Measurements from ENCODE around the gene BUD31. TPM values are rescaled to one million over a fixed set of nuclear protein-coding genes. Genes with fewer than 3 reads are reported as not detected.

Gene BUD31
- total RNA-seq, 4 donors from 2014 or later = 55.9 to 87.3 (median 75.8) TPM

DNA sequence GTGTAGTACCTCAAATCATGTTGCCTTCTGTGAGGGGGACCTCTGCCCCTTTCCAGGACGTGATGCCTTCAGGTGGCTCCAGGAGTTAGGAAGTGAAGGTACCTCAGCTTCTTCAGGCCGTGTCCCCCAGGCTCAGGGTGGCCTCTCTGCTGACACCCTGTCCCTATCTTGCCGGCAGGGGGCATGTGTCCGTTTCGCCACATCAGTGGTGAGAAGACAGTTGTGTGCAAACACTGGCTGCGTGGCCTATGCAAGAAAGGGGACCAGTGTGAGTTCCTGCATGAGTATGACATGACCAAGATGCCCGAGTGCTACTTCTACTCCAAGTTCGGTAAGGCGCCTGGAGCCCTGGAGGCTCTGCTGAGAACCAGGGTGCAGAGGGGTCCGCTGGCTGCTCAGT is 39.2 kb downstream of the BUD31 start:
- peaks cover 0 to 5% (median 0%) of the 10 kb centered on the region in 4 donors for H3K4me1 ChIP-seq
- no peak overlapping the region for H3K27ac ChIP-seq
- peaks cover 6 to 100% (median 32%) of the 10 kb centered on the region in 3 donors for H3K36me3 ChIP-seq
- TF ChIP-seq POLR2A (IDR thresholded peaks at IDR 0.05) = no peak
- no peak for TF ChIP-seq EP300 (IDR thresholded peaks at IDR 0.05)
- TF ChIP-seq, protein P1, sequence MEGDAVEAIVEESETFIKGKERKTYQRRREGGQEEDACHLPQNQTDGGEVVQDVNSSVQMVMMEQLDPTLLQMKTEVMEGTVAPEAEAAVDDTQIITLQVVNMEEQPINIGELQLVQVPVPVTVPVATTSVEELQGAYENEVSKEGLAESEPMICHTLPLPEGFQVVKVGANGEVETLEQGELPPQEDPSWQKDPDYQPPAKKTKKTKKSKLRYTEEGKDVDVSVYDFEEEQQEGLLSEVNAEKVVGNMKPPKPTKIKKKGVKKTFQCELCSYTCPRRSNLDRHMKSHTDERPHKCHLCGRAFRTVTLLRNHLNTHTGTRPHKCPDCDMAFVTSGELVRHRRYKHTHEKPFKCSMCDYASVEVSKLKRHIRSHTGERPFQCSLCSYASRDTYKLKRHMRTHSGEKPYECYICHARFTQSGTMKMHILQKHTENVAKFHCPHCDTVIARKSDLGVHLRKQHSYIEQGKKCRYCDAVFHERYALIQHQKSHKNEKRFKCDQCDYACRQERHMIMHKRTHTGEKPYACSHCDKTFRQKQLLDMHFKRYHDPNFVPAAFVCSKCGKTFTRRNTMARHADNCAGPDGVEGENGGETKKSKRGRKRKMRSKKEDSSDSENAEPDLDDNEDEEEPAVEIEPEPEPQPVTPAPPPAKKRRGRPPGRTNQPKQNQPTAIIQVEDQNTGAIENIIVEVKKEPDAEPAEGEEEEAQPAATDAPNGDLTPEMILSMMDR (IDR thresholded peaks at IDR 0.05) = no peak
- no peaks in the 10 kb centered on the region for H3K9me3 ChIP-seq
- H3K4me3 ChIP-seq = no peak overlapping the region
- no peaks in the 10 kb centered on the region for H3K27me3 ChIP-seq
- WGBS, 2 donors = 85 to 92% methylated on average over 10 of the region's 10 CpGs
- no peak for DNase-seq (ENCODE audit: low spot score in 2 of 2)

DNA sequence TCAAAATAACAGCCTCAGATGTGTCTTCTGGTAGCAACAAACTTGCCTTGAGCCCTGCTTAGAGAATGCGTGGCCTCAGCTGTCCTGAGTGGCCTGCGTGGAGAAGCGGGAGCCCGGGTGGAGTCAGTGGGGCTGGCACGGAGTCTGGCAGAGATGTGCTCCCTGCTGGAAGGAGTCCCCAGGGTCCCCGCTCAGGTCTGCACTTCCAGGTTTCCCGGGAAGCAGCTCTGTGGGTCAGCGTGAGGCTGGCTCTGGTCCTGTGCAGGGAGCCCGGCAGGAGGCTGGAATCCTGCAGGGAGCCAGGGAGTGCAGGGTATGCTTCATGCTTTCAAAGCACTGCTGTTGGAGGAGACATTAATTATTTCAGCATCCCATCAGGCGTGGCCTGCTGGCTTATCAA is 40.1 kb downstream of the BUD31 start:
- H3K27ac ChIP-seq = no peak overlapping the region
- DNase-seq (ENCODE audit: low spot score in 2 of 2) = no peak
- H3K27me3 ChIP-seq = no peaks in the 10 kb centered on the region
- no peaks in the 10 kb centered on the region for H3K4me1 ChIP-seq
- H3K36me3 ChIP-seq = peaks cover 6 to 100% (median 32%) of the 10 kb centered on the region in 3 donors
- H3K9me3 ChIP-seq = no peaks in the 10 kb centered on the region
- 91 to 100% methylated on average over 7 to 10 of the region's 10 CpGs for WGBS, 2 donors
- no peak overlapping the region for H3K4me3 ChIP-seq
- no peak for TF ChIP-seq EP300 (IDR thresholded peaks at IDR 0.05)
- TF ChIP-seq POLR2A (IDR thresholded peaks at IDR 0.05) = no peak
- TF ChIP-seq, protein P1 (IDR thresholded peaks at IDR 0.05) = no peak

DNA sequence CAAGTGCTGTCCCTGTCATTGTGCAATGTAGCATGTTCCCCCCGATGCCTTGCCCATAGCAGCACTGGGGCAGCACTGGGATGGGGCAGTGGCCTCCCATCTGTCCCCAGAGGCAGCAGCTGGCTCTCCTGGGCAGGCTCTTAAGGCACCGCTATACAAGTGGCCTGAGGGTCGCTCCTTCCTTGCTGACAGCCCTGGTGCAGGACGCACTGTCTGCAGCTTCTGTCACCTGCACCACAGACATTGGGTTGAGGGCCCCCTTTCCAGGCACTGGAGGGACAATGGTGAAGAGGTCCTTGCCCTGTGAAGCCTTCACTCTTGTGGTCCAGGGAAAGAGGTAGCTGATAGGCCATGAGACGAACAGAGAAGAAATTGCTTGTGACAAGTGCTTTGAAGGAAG is 40.6 kb downstream of the BUD31 start:
- DNase-seq (ENCODE audit: low spot score in 2 of 2) = no peak
- Histone ChIP-seq H3K27me3 (no peaks in the 10 kb centered on the region), H3K9me3 (no peaks in the 10 kb centered on the region), H3K27ac (no peak overlapping the region), H3K36me3 (peaks cover 6 to 100% (median 32%) of the 10 kb centered on the region in 3 donors), H3K4me1 (no peaks in the 10 kb centered on the region), H3K4me3 (no peak overlapping the region)
- 94 to 99% methylated on average over 4 to 5 of the region's 5 CpGs for WGBS, 2 donors
- TF ChIP-seq EP300 (IDR thresholded peaks at IDR 0.05) = no peak
- TF ChIP-seq, protein P1 (IDR thresholded peaks at IDR 0.05) = no peak
- TF ChIP-seq POLR2A (IDR thresholded peaks at IDR 0.05) = no peak

DNA sequence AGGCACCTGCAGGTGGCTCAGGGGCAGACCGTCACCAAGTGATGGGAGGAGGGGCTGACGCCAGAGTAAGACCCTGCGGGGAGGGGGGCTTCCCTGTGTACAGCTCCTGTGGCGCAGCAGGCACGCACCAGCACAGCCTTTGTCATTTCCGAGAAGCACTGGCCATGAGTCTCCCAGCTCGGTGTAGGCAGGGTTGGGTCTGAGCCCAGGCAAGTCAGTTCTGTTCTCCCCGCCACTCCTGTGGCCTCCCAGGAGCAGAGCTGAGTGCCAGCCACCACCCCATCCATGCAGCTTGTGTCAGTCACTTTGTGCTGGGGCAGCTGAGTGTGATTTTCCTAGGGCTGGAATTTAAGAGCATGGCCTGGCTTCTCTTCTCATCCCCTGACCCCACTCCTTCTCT is 43.2 kb downstream of the BUD31 start:
- TF ChIP-seq, protein P1 (IDR thresholded peaks at IDR 0.05) = no peak
- no peak for TF ChIP-seq POLR2A (IDR thresholded peaks at IDR 0.05)
- H3K36me3 ChIP-seq = peaks cover 2 to 100% (median 16%) of the 10 kb centered on the region in 3 donors
- DNase-seq (ENCODE audit: low spot score in 2 of 2) = no peak

DNA sequence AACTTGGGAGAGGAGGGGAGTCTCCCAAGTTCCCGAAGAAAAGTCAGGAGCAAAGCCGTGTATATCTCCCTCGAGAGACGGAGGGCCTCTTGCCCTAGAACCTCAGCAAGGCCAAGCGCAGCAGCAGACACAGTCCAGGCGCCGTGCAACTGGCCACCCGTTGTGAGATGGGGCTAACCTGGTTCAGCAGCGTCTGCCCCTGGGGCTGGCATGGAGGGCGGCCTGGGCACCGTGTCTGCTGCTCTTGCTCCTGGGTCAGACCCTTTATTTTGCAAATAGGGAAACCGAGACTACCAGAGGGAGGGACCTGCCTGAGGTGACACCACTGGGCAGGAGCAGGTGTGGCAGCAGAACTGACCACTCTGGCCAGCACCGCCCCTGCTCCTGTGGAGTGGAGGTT is 43.8 kb downstream of the BUD31 start:
- no peak for TF ChIP-seq POLR2A (IDR thresholded peaks at IDR 0.05)
- TF ChIP-seq EP300 (IDR thresholded peaks at IDR 0.05) = no peak
- TF ChIP-seq, protein P1 (IDR thresholded peaks at IDR 0.05) = no peak
- Histone ChIP-seq H3K36me3 (peaks cover 2 to 100% (median 16%) of the 10 kb centered on the region in 3 donors), H3K9me3 (no peaks in the 10 kb centered on the region), H3K4me3 (no peak overlapping the region), H3K4me1 (no peaks in the 10 kb centered on the region), H3K27me3 (no peaks in the 10 kb centered on the region), H3K27ac (no peak overlapping the region)
- 75 to 80% methylated on average over 12 to 13 of the region's 13 CpGs for WGBS, 2 donors
- DNase-seq (ENCODE audit: low spot score in 2 of 2) = no peak

More for the DNA sequence above, 43.2 kb downstream of the BUD31 start:
- Histone ChIP-seq H3K9me3 (no peaks in the 10 kb centered on the region), H3K27me3 (no peaks in the 10 kb centered on the region), H3K4me1 (no peaks in the 10 kb centered on the region), H3K27ac (no peak overlapping the region), H3K4me3 (no peak overlapping the region)
- 88 to 100% methylated on average over 1 to 4 of the region's 8 CpGs for WGBS, 2 donors
